A549 (cell line): Measurements from ENCODE around the gene ACSS3. TPM values are rescaled to one million over a fixed set of nuclear protein-coding genes. Genes with fewer than 3 reads are reported as not detected.

Experiments
- ATAC-seq, 2 experiments: fragments of 200-7000 bp in 1 of 2; fragments of >200 bp in 1 of 2; cut with Nextera tagmentation in 1 of 2; cut with Tn5 transposase in 1 of 2; 3 replicates each; pipeline versions ENCODE4 v1.8.0 to v1.9.1; 2018 to 2020; ENCODE audit warnings: mild to moderate bottlenecking in 1 of 2, moderate library complexity in 1 of 2
- CTCF ChIA-PET: fragments of 300-600 bp; sonication (Branson Sonifier 250); formaldehyde crosslinking; extraction: SDS; loops from one replicate; lab custom pipeline; 2021; ENCODE audit warnings: antibody characterized with exemption, inconsistent platforms; lab: Yijun Ruan, JAX
- POLR2A ChIA-PET: fragments of 350-600 bp; formaldehyde crosslinking; extraction: SDS; loops from one replicate; lab custom pipeline; 2021; ENCODE audit warnings: antibody characterized with exemption, inconsistent platforms; lab: Yijun Ruan, JAX
- DNase-seq, 2 experiments: peaks; one replicate each; pipeline versions ENCODE4 v3.0.0 to v3.0.0-alpha.2; 2011 to 2016; ENCODE audit warnings: low read depth in 1 of 2, low spot score in 1 of 2
- FAIRE-seq: peaks from 2 replicates; lab custom pipeline; 2011; peaks lifted over from hg19 to GRCh38; lab: Jason Lieb, UNC
- H3K27ac ChIP-seq, 2 experiments: fragments of >200 bp; sonication (Bioruptor Twin); formaldehyde crosslinking; 3 replicates each; pipeline ENCODE4 v1.5.1; 2016 to 2017
- H3K4me1 ChIP-seq: fragments of >200 bp; sonication (Bioruptor Twin); formaldehyde crosslinking; 3 replicates; pipeline ENCODE4 v1.6.1; 2016
- H3K4me2 ChIP-seq: fragments of >200 bp; sonication (Bioruptor Twin); formaldehyde crosslinking; 3 replicates; pipeline ENCODE4 v1.6.1; 2016
- H3K4me3 ChIP-seq: fragments of >200 bp; sonication (Bioruptor Twin); formaldehyde crosslinking; 3 replicates; pipeline ENCODE4 v1.5.1; 2016
- H3K9me3 ChIP-seq: fragments of >200 bp; sonication (Bioruptor Twin); formaldehyde crosslinking; 3 replicates; pipeline ENCODE4 v1.6.1; 2016
- CBX2 ChIP-seq: fragments of 200-600 bp; sonication (generic); IDR thresholded peaks from 2 replicates; pipeline ENCODE4 v1.6.1; 2016; ENCODE audit warnings: low read depth, mild to moderate bottlenecking, borderline replicate concordance
- CHD4 ChIP-seq: fragments of 200-600 bp; sonication (generic); IDR thresholded peaks from 2 replicates; pipeline ENCODE4 v1.6.1; 2016; ENCODE audit warnings: antibody characterized with exemption, mild to moderate bottlenecking, borderline replicate concordance
- CTCF ChIP-seq: fragments of >200 bp; sonication (Bioruptor Twin); formaldehyde crosslinking; IDR thresholded peaks from 3 replicates; pipeline ENCODE4 v1.5.1; 2016
- EHMT2 ChIP-seq: fragments of 200-600 bp; sonication (generic); IDR thresholded peaks from 2 replicates; pipeline ENCODE4 v1.6.1; 2016; ENCODE audit warnings: antibody characterized with exemption, low read depth, mild to moderate bottlenecking, moderate library complexity
- EP300 ChIP-seq, 2 experiments: fragments of >200 bp; sonication (Bioruptor Twin); formaldehyde crosslinking; IDR thresholded peaks; 2 replicates in 1 of 2; 3 replicates in 1 of 2; pipeline ENCODE4 v1.6.1; 2016 to 2017
- ESRRA ChIP-seq: fragments of 150-350 bp; IDR thresholded peaks from 2 replicates; pipeline ENCODE4 v1.6.1; 2014; ENCODE audit warnings: mild to moderate bottlenecking, low read length, borderline replicate concordance
- FOSL2 ChIP-seq, 2 experiments: fragments of 450-650 bp in 1 of 2; fragments of >200 bp in 1 of 2; sonication (Bioruptor Twin) in 1 of 2; formaldehyde crosslinking; IDR thresholded peaks; 2 replicates each; pipeline versions ENCODE4 v1.5.0 to v1.6.1; 2016 to 2020; ENCODE audit warnings: mild to moderate bottlenecking in 1 of 2, moderate library complexity in 1 of 2
- FOXS1 ChIP-seq: fragments of 250-450 bp; sonication (Bioruptor Pico); IDR thresholded peaks from 2 replicates; pipeline ENCODE4 v1.5.0; 2020; ENCODE audit warnings: mild to moderate bottlenecking, moderate library complexity
- HEYL ChIP-seq: fragments of 250-450 bp; sonication (Bioruptor Pico); IDR thresholded peaks from 2 replicates; pipeline ENCODE4 v1.8.0; 2021; ENCODE audit warnings: mild to moderate bottlenecking, moderate library complexity
- HOXA7 ChIP-seq: fragments of 250-450 bp; sonication (Bioruptor Pico); IDR thresholded peaks from 2 replicates; pipeline ENCODE4 v1.5.0; 2020; ENCODE audit warnings: mild to moderate bottlenecking, moderate library complexity
- HOXB5 ChIP-seq: fragments of 250-450 bp; sonication (Bioruptor Pico); IDR thresholded peaks from 2 replicates; pipeline ENCODE4 v1.5.0; 2020; ENCODE audit warnings: mild to moderate bottlenecking, moderate library complexity
- JUNB ChIP-seq: fragments of >200 bp; sonication (Bioruptor Twin); formaldehyde crosslinking; IDR thresholded peaks from 2 replicates; pipeline ENCODE4 v1.6.1; 2016
- MAFK ChIP-seq: fragments of 450-650 bp; IDR thresholded peaks from 2 replicates; pipeline ENCODE4 v1.6.1; 2014; ENCODE audit not compliant: partially characterized antibody
- POLR2A ChIP-seq: IDR thresholded peaks from 2 replicates; pipeline ENCODE4 v1.6.1; 2012; ENCODE audit warnings: mild to moderate bottlenecking, low read length
- POLR2AphosphoS2 ChIP-seq: conservative IDR thresholded peaks from 2 replicates; pipeline ENCODE4 v1.6.1; 2012; ENCODE audit warnings: low read length, improper control_type of control experiment, inconsistent platforms
- RAD21 ChIP-seq, 2 experiments: fragments of >200 bp in 1 of 2; sonication (Bioruptor Twin) in 1 of 2; formaldehyde crosslinking in 1 of 2; IDR thresholded peaks in 1 of 2; conservative IDR thresholded peaks in 1 of 2; 2 replicates in 1 of 2; 3 replicates in 1 of 2; pipeline ENCODE4 v1.6.1; 2012 to 2018; ENCODE audit warnings: inconsistent platforms in 1 of 2
- RCOR1 ChIP-seq: fragments of 150-350 bp; IDR thresholded peaks from 2 replicates; pipeline ENCODE4 v1.6.1; 2014; ENCODE audit warnings: antibody characterized with exemption, low read length, low read depth
- TFCP2L1 ChIP-seq: fragments of 250-450 bp; sonication (Bioruptor Pico); IDR thresholded peaks from 2 replicates; pipeline ENCODE4 v1.5.0; 2021; ENCODE audit warnings: mild to moderate bottlenecking
- ZC3H11A ChIP-seq: fragments of 450-650 bp; IDR thresholded peaks from 2 replicates; pipeline ENCODE4 v1.6.1; 2014; ENCODE audit warnings: antibody characterized with exemption, mild to moderate bottlenecking
- WGBS: methylation state at CpG from one replicate; pipeline ENCODE4 v1.1.6; 2017; ENCODE audit errors: missing lambda C conversion rate; 5-methylcytosine and 5-hydroxymethylcytosine counted together
- polyA plus RNA-seq, 4 experiments: library from polyadenylated mRNA; depleted of rRNA in 3 of 4; stranded (reverse); fragments of >200 nt; fragmentation: RNase III in 1 of 4; extraction: RNeasy Plus Mini Kit Qiagen cat#74134 plus additional on column Dnase treatment in 1 of 4; gene quantifications; 2 replicates in 3 of 4; 3 replicates in 1 of 4; pipeline ENCODE4 v1.2.3, GENCODE V29; 2011 to 2017
- TF ChIP-seq, protein P1 (sequence below): fragments of 150-350 bp; IDR thresholded peaks from 2 replicates; pipeline ENCODE4 v1.6.1; 2014; ENCODE audit warnings: low read depth, mild to moderate bottlenecking, low read length
- TF ChIP-seq, protein P2 (sequence below): IDR thresholded peaks from 2 replicates; pipeline ENCODE4 v1.6.1; 2012; ENCODE audit warnings: low read depth, borderline replicate concordance
- TF ChIP-seq, protein P3 (sequence below): fragments of 200-600 bp; sonication (generic); IDR thresholded peaks from 2 replicates; pipeline ENCODE4 v1.6.1; 2016; ENCODE audit warnings: antibody characterized with exemption, mild to moderate bottlenecking, moderate library complexity

Gene ACSS3
- polyA plus RNA-seq, 2 of the 4 experiments (the other 2 are of a cell fraction): 0.06 to 0.34 TPM

GRCh38 chr12:81297601-81298000 is 219.7 kb downstream of the ACSS3 start:
- CTCF ChIA-PET: no interaction called here
- H3K4me3 ChIP-seq: no peak overlapping the region
- 19% methylated on average over 3 of the region's 3 CpGs for WGBS
- H3K4me2 ChIP-seq: no peak overlapping the region
- no peak for FAIRE-seq
- H3K9me3 ChIP-seq: no peaks in the 10 kb centered on the region
- no peak for DNase-seq
- TF ChIP-seq EHMT2: no peak
- TF ChIP-seq, protein P1, sequence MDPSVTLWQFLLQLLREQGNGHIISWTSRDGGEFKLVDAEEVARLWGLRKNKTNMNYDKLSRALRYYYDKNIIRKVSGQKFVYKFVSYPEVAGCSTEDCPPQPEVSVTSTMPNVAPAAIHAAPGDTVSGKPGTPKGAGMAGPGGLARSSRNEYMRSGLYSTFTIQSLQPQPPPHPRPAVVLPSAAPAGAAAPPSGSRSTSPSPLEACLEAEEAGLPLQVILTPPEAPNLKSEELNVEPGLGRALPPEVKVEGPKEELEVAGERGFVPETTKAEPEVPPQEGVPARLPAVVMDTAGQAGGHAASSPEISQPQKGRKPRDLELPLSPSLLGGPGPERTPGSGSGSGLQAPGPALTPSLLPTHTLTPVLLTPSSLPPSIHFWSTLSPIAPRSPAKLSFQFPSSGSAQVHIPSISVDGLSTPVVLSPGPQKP: no peak
- TF ChIP-seq CTCF: no peak
- no peak for TF ChIP-seq EP300 (IDR thresholded peaks at IDR 0.05)
- no peak for TF ChIP-seq HOXB5 (CRISPR knock-in tag)
- TF ChIP-seq ESRRA: no peak
- no peak for TF ChIP-seq CBX2
- TF ChIP-seq TFCP2L1 (CRISPR knock-in tag): no peak
- TF ChIP-seq POLR2A: no peak
- TF ChIP-seq CHD4: no peak
- TF ChIP-seq HOXA7 (CRISPR knock-in tag): no peak
- TF ChIP-seq HEYL: no peak
- no peak for TF ChIP-seq MAFK
- no peak for TF ChIP-seq JUNB
- TF ChIP-seq RAD21 (conservative IDR thresholded peaks at IDR 0.05 in 1 of 2, IDR thresholded peaks at IDR 0.05 in 1 of 2): no peak
- TF ChIP-seq ZC3H11A: no peak
- TF ChIP-seq, protein P2, sequence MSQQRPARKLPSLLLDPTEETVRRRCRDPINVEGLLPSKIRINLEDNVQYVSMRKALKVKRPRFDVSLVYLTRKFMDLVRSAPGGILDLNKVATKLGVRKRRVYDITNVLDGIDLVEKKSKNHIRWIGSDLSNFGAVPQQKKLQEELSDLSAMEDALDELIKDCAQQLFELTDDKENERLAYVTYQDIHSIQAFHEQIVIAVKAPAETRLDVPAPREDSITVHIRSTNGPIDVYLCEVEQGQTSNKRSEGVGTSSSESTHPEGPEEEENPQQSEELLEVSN: no peak
- TF ChIP-seq RCOR1: no peak
- TF ChIP-seq, all 56 proteins: peak for 0
- POLR2A ChIA-PET: no interaction called here
- ATAC-seq: no peak
- Histone ChIP-seq H3K4me1 (no peaks in the 10 kb centered on the region), H3K27ac (no peak overlapping the region)

DNA sequence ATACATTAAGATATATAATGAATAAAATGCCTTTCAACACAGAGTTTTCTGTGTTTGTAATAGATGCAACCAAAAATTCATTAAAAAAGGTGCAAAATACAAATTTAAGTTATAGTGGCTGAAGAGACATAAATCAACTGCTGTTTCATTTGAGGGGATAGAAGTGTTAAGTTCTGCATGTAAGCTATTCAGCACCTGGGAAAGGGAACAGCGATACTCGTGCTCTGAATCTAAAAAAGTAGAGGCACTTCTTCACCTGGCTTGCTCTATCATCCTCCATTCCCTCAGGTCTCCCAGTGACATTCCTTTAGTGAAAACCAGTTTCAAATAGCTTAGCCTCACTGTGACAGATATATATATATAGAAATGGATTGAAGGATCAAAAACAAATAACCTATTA is 222.6 kb downstream of the ACSS3 start:
- POLR2A ChIA-PET: no interaction called here
- no peaks in the 10 kb centered on the region for H3K9me3 ChIP-seq
- H3K4me3 ChIP-seq: no peak overlapping the region
- ATAC-seq (no peak), FAIRE-seq (no peak), DNase-seq (no peak)
- TF ChIP-seq POLR2AphosphoS2 (no peak), HOXA7 (CRISPR knock-in tag) (no peak), JUNB (no peak), FOXS1 (CRISPR knock-in tag) (no peak), FOSL2 (IDR thresholded peaks at IDR 0.05) (no peak), FOSL2 (CRISPR knock-in tag; IDR thresholded peaks at IDR 0.05) (no peak)
- TF ChIP-seq, protein P3, sequence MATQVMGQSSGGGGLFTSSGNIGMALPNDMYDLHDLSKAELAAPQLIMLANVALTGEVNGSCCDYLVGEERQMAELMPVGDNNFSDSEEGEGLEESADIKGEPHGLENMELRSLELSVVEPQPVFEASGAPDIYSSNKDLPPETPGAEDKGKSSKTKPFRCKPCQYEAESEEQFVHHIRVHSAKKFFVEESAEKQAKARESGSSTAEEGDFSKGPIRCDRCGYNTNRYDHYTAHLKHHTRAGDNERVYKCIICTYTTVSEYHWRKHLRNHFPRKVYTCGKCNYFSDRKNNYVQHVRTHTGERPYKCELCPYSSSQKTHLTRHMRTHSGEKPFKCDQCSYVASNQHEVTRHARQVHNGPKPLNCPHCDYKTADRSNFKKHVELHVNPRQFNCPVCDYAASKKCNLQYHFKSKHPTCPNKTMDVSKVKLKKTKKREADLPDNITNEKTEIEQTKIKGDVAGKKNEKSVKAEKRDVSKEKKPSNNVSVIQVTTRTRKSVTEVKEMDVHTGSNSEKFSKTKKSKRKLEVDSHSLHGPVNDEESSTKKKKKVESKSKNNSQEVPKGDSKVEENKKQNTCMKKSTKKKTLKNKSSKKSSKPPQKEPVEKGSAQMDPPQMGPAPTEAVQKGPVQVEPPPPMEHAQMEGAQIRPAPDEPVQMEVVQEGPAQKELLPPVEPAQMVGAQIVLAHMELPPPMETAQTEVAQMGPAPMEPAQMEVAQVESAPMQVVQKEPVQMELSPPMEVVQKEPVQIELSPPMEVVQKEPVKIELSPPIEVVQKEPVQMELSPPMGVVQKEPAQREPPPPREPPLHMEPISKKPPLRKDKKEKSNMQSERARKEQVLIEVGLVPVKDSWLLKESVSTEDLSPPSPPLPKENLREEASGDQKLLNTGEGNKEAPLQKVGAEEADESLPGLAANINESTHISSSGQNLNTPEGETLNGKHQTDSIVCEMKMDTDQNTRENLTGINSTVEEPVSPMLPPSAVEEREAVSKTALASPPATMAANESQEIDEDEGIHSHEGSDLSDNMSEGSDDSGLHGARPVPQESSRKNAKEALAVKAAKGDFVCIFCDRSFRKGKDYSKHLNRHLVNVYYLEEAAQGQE: peak; percentile 62
- CTCF ChIA-PET: interaction anchor here (0.6 kb wide), 1 partner anchor 102 kb away, joined by 3 read pairs; no protein-coding TSS in a partner anchor
- H3K27ac ChIP-seq: no peak overlapping the region
- H3K4me1 ChIP-seq: no peaks in the 10 kb centered on the region
- 15% methylated on average over 2 of the region's 2 CpGs for WGBS
- no peak overlapping the region for H3K4me2 ChIP-seq
